ENCODE measurements around the gene TMEM60. TPM values are rescaled to one million over a fixed set of nuclear protein-coding genes. Genes with fewer than 3 reads are reported as not detected.

Gene TMEM60
- total RNA-seq (10 to 100 TPM in 3 of 4 donors, 1 to 10 TPM in 1; 5.7 to 14.5 (median 10.6) TPM), polyA plus RNA-seq (10 to 100 TPM; 18.0 to 33.0 (median 23.2) TPM)

- Histone ChIP-seq H3K4me1 (peaks cover 0 to 30% (median 27%) of the 10 kb centered on the region in 4 donors), H3K27ac (peak within 1 kb of the TSS; percentile 88 to 94 (median 91)), H3K4me3 (peak within 1 kb of the TSS; percentile 71 to 95 (median 78)), H3K9me3 (no peaks in the 10 kb centered on the region), H3K36me3 (peaks cover 0 to 9% (median 0%) of the 10 kb centered on the region in 4 donors), H3K27me3 (no peaks in the 10 kb centered on the region)
- intact Hi-C loops (cut with DNase I) = loop anchor here (5.0 kb wide), 3 partner anchors 36 to 261 kb away; partner anchors contain the start of gene PTPN12
- peak; percentile 83 to 94 (median 86) for TF ChIP-seq POLR2AphosphoS5 (IDR thresholded peaks at IDR 0.05)
- TF ChIP-seq CTCF (IDR thresholded peaks at IDR 0.05) = peak; percentile 35 to 54 (median 46)
- TF ChIP-seq POLR2A (IDR thresholded peaks at IDR 0.05) = peak in 1 of 2 donors; percentile 69
- TF ChIP-seq EP300 (IDR thresholded peaks at IDR 0.05) = peak in 2 of 4 donors; percentile 39 to 55
- peak; percentile 99 for DNase-seq
- 0% methylated on average over 61 of the region's 61 CpGs for WGBS, 2 donors
Observed at GRCh38 chr7:77798394-77799077, at the start of gene TMEM60, which contains the start of gene PHTF2. Gene TMEM60, minus strand, starts transcription at chr7:77798434. Its CDS starts 4,061 bp downstream, at chr7:77794373. Gene PHTF2, plus strand, starts transcription at chr7:77798773.

- Histone ChIP-seq H3K9me3 (no peaks in the 10 kb centered on the region), H3K4me3 (no peak overlapping the region), H3K36me3 (no peaks in the 10 kb centered on the region), H3K27ac (no peak overlapping the region), H3K4me1 (no peaks in the 10 kb centered on the region), H3K27me3 (no peaks in the 10 kb centered on the region)
- no peak for TF ChIP-seq POLR2AphosphoS5 (IDR thresholded peaks at IDR 0.05)
- TF ChIP-seq POLR2A (IDR thresholded peaks at IDR 0.05) = no peak
- no peak for TF ChIP-seq EP300 (IDR thresholded peaks at IDR 0.05)
- TF ChIP-seq CTCF (IDR thresholded peaks at IDR 0.05) = no peak
- 83 to 91% methylated on average over 6 to 8 of the region's 8 CpGs for WGBS, 2 donors
- no peak for DNase-seq
- intact Hi-C loops (cut with DNase I) = no loop called here
Observed at GRCh38 chr7:77846317-77847092, 48.3 kb upstream of the TMEM60 start.

GRCh38 chr7:77843194-77843593 lies 45.0 kb upstream of the TMEM60 start:
- intact Hi-C loops (cut with DNase I) = no loop called here
- Histone ChIP-seq H3K4me3 (no peak overlapping the region), H3K4me1 (peaks cover 0 to 5% (median 0%) of the 10 kb centered on the region in 4 donors), H3K36me3 (no peaks in the 10 kb centered on the region), H3K27ac (no peak overlapping the region), H3K27me3 (no peaks in the 10 kb centered on the region), H3K9me3 (no peaks in the 10 kb centered on the region)
- TF ChIP-seq CTCF (IDR thresholded peaks at IDR 0.05) (no peak), POLR2A (IDR thresholded peaks at IDR 0.05) (no peak), EP300 (IDR thresholded peaks at IDR 0.05) (no peak), POLR2AphosphoS5 (IDR thresholded peaks at IDR 0.05) (no peak)
- DNase-seq = no peak
- WGBS, 2 donors = 93 to 96% methylated on average over 2 of the region's 2 CpGs

GRCh38 chr7:77839919-77840318 lies 41.7 kb upstream of the TMEM60 start:
- Histone ChIP-seq H3K27me3 (no peaks in the 10 kb centered on the region), H3K27ac (no peak overlapping the region), H3K36me3 (no peaks in the 10 kb centered on the region), H3K4me1 (peaks cover 0 to 5% (median 0%) of the 10 kb centered on the region in 4 donors), H3K4me3 (no peak overlapping the region), H3K9me3 (no peaks in the 10 kb centered on the region)
- intact Hi-C loops (cut with DNase I) = no loop called here
- no peak for TF ChIP-seq CTCF (IDR thresholded peaks at IDR 0.05)
- no peak for TF ChIP-seq POLR2AphosphoS5 (IDR thresholded peaks at IDR 0.05)
- TF ChIP-seq POLR2A (IDR thresholded peaks at IDR 0.05) = no peak
- no peak for DNase-seq
- WGBS, 2 donors = 60 to 79% methylated on average over 2 of the region's 2 CpGs

Data from sigmoid colon (tissue), 7 donors.